Neural cell (in vitro differentiated cells): ENCODE measurements around the gene TRIM32. TPM values are rescaled to one million over a fixed set of nuclear protein-coding genes. Genes with fewer than 3 reads are reported as not detected.

Experiments used
- H2AFZ ChIP-seq: fragments of 200-600, 300-800 bp; sonication (generic), shearing (Covaris generic); 2 replicates; pipeline ENCODE4 v1.6.0; 2014; ENCODE audit warnings: low read depth, mild to moderate bottlenecking, antibody characterized with exemption, low read length, moderate library complexity
- H3F3A ChIP-seq: fragments of 200-600 bp; shearing (Covaris generic); 2 replicates; pipeline ENCODE4 v1.6.1; 2016; ENCODE audit warnings: mild to moderate bottlenecking, moderate library complexity, mixed read lengths, antibody characterized with exemption, low read length; ENCODE audit not compliant: insufficient read depth, poor library complexity, severe bottlenecking
- H3K27ac ChIP-seq: fragments of 200-600, 300-800 bp; sonication (generic), shearing (Covaris generic); 2 replicates; pipeline ENCODE4 v1.5.1; 2014; ENCODE audit warnings: mild to moderate bottlenecking, low read length, moderate library complexity
- H3K27me3 ChIP-seq: fragments of 300-800, 200-600 bp; sonication (generic), shearing (Covaris generic); 2 replicates; pipeline ENCODE4 v1.6.0; 2014; ENCODE audit warnings: mild to moderate bottlenecking, low read depth, low read length, moderate library complexity; ENCODE audit not compliant: insufficient read depth
- H3K36me3 ChIP-seq: fragments of 300-800, 200-600 bp; sonication (generic), shearing (Covaris generic); 2 replicates; pipeline ENCODE4 v1.5.1; 2014; ENCODE audit warnings: mild to moderate bottlenecking, antibody characterized with exemption, low read length, moderate library complexity; ENCODE audit not compliant: insufficient read depth
- H3K4me2 ChIP-seq: fragments of 300-800, 200-600 bp; sonication (generic), shearing (Covaris generic); 2 replicates; pipeline ENCODE4 v1.6.0; 2014; ENCODE audit warnings: mild to moderate bottlenecking, low read length
- H3K4me3 ChIP-seq: fragments of 300-800, 200-600 bp; sonication (generic), shearing (Covaris generic); 2 replicates; pipeline ENCODE4 v1.5.1; 2014; ENCODE audit warnings: mild to moderate bottlenecking, low read length, moderate library complexity
- H3K79me2 ChIP-seq: fragments of 200-600 bp; shearing (Covaris generic); replicated peaks from 2 replicates; pipeline ENCODE4 v1.6.0; 2014; ENCODE audit warnings: mild to moderate bottlenecking, low read length, moderate library complexity; ENCODE audit not compliant: insufficient read depth
- H3K9ac ChIP-seq: fragments of 300-800, 200-600 bp; sonication (generic), shearing (Covaris generic); 2 replicates; pipeline ENCODE4 v1.6.1; 2016; ENCODE audit warnings: mild to moderate bottlenecking, low read length, mixed read lengths
- H3K9me2 ChIP-seq: fragments of 200-600 bp; shearing (Covaris generic); 2 replicates; pipeline ENCODE4 v1.6.1; 2016; ENCODE audit warnings: mild to moderate bottlenecking, low read length, mixed read lengths; ENCODE audit not compliant: insufficient read depth
- H3K9me3 ChIP-seq: fragments of 200-600, 300-800 bp; sonication (generic), shearing (Covaris generic); 2 replicates; pipeline ENCODE4 v1.6.1; 2016; ENCODE audit warnings: mild to moderate bottlenecking, mixed run types, low read length, moderate library complexity, mixed read lengths
- H4K20me1 ChIP-seq: fragments of 200-600 bp; shearing (Covaris generic); 2 replicates; pipeline ENCODE4 v1.6.1; 2016; ENCODE audit warnings: mild to moderate bottlenecking, mixed run types; ENCODE audit not compliant: insufficient read depth
- EP300 ChIP-seq: fragments of 450-650 bp; conservative IDR thresholded peaks from 2 replicates; pipeline ENCODE4 v1.6.1; 2014; ENCODE audit warnings: antibody characterized with exemption, mild to moderate bottlenecking, moderate library complexity; ENCODE audit not compliant: poor library complexity, severe bottlenecking
- EZH2 ChIP-seq: fragments of 200-600, 300-800 bp; shearing (Covaris generic), sonication (generic); IDR thresholded peaks from 2 replicates; pipeline ENCODE4 v1.6.1; 2014; ENCODE audit warnings: antibody characterized with exemption, low read length, borderline replicate concordance, mild to moderate bottlenecking; ENCODE audit not compliant: insufficient read depth, poor library complexity, severe bottlenecking
- MXI1 ChIP-seq: fragments of 450-650 bp; conservative IDR thresholded peaks from 2 replicates; pipeline ENCODE4 v1.6.1; 2014; ENCODE audit warnings: antibody characterized with exemption, mild to moderate bottlenecking; ENCODE audit not compliant: poor library complexity, severe bottlenecking
- POLR2AphosphoS5 ChIP-seq: IDR thresholded peaks from 2 replicates; pipeline ENCODE4 v1.6.1; 2012
- RAD21 ChIP-seq: fragments of 450-650 bp; conservative IDR thresholded peaks from 2 replicates; pipeline ENCODE4 v1.6.1; 2014; ENCODE audit warnings: antibody characterized with exemption, mild to moderate bottlenecking, moderate library complexity
- REST ChIP-seq: IDR thresholded peaks from 2 replicates; pipeline ENCODE4 v1.6.1; 2012; ENCODE audit warnings: borderline replicate concordance
- SMC3 ChIP-seq: fragments of 450-650 bp; conservative IDR thresholded peaks from 2 replicates; pipeline ENCODE4 v1.6.1; 2014; ENCODE audit warnings: antibody characterized with exemption, mild to moderate bottlenecking, moderate library complexity; ENCODE audit not compliant: poor library complexity
- TAF1 ChIP-seq: IDR thresholded peaks from 2 replicates; pipeline ENCODE4 v1.6.1; 2012; ENCODE audit warnings: low read depth
- polyA plus RNA-seq: library from polyadenylated mRNA; depleted of rRNA; stranded (reverse); fragments of >200 nt; gene quantifications from 2 replicates; pipeline ENCODE4 v1.2.3, GENCODE V29; 2014
- TF ChIP-seq, protein P1 (sequence below): fragments of 450-650 bp; IDR thresholded peaks from 2 replicates; pipeline ENCODE4 v1.5.1; 2014; ENCODE audit warnings: antibody characterized with exemption, mild to moderate bottlenecking, moderate library complexity; ENCODE audit not compliant: poor library complexity, severe bottlenecking

The TRIM32 gene
- polyA plus RNA-seq, 1 donor from 2014 or later = 9.1 TPM

DNA sequence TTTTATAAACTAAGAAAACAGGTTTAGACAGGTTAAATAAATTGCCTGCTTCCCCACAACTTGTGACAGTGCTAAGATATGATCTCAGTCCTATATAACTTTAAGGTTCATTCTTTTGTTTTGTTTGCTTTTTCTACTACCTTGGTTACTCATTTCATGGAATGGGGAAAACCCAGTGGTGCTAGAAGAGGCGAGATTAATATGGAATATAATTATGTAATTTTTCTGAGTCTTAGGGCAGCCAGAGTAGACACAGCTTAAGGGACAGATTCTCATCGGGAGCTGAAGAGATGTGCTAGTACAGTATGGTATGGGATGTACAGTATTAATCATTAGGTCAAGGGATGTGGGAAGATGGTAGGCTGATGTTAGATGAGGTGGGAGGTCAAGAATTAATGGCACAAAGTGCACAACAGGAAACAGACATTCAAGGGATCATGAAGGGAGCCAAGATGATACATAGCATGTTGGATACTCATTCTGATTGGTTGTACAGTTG is 6.2 kb downstream of the TRIM32 start:
- Histone ChIP-seq H3K9me3 (no peaks in the 10 kb centered on the region), H4K20me1 (no peaks in the 10 kb centered on the region), H3K9me2 (no peaks in the 10 kb centered on the region), H3K36me3 (no peaks in the 10 kb centered on the region), H3F3A (no peaks in the 10 kb centered on the region), H3K9ac (no peak overlapping the region), H3K4me2 (no peak overlapping the region), H3K27ac (no peak overlapping the region), H2AFZ (no peak overlapping the region), H3K4me3 (no peak overlapping the region), H3K27me3 (no peaks in the 10 kb centered on the region), H3K79me2 (peaks cover 14% of the 10 kb centered on the region)
- TF ChIP-seq REST (no peak), EZH2 (no peak), TAF1 (no peak), SMC3 (no peak), RAD21 (no peak), MXI1 (no peak), POLR2AphosphoS5 (no peak), EP300 (no peak)
- TF ChIP-seq, protein P1, sequence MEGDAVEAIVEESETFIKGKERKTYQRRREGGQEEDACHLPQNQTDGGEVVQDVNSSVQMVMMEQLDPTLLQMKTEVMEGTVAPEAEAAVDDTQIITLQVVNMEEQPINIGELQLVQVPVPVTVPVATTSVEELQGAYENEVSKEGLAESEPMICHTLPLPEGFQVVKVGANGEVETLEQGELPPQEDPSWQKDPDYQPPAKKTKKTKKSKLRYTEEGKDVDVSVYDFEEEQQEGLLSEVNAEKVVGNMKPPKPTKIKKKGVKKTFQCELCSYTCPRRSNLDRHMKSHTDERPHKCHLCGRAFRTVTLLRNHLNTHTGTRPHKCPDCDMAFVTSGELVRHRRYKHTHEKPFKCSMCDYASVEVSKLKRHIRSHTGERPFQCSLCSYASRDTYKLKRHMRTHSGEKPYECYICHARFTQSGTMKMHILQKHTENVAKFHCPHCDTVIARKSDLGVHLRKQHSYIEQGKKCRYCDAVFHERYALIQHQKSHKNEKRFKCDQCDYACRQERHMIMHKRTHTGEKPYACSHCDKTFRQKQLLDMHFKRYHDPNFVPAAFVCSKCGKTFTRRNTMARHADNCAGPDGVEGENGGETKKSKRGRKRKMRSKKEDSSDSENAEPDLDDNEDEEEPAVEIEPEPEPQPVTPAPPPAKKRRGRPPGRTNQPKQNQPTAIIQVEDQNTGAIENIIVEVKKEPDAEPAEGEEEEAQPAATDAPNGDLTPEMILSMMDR = no peak

DNA sequence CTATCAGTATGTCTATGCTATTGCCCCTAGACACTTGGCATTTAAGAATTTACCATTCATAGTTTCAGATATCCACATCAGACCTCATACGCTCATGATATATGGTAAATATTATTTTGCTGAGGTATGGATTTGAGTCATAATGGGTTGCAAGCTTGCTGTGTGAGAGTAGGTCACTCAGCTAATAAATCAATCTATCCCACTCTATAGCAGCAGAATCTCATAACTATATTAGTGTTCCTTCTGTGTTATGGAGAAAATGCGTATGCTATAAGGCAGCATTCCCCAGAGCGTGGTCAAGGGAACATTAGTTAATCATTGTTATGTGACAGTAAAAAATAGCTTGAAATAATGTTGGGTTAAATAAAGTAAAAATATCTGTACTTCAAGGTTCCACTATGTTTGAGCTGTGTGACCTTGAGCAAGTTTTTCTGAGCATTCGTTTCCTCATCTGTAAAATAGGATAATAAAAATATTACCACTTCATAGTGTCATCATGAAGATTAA is 7.7 kb downstream of the TRIM32 start:
- H2AFZ ChIP-seq = no peak overlapping the region
- H3K36me3 ChIP-seq = peaks cover 15% of the 10 kb centered on the region
- H3K4me2 ChIP-seq = no peak overlapping the region
- no peak overlapping the region for H3K27ac ChIP-seq
- peaks cover 3% of the 10 kb centered on the region for H3K79me2 ChIP-seq
- no peak overlapping the region for H3K9ac ChIP-seq
- no peaks in the 10 kb centered on the region for H4K20me1 ChIP-seq
- H3K9me2 ChIP-seq = no peaks in the 10 kb centered on the region
- no peaks in the 10 kb centered on the region for H3F3A ChIP-seq
- TF ChIP-seq POLR2AphosphoS5 (no peak), RAD21 (no peak), SMC3 (no peak), TAF1 (no peak), EP300 (no peak), EZH2 (no peak), REST (no peak), MXI1 (no peak)
- TF ChIP-seq, protein P1 = no peak
- H3K27me3 ChIP-seq = no peaks in the 10 kb centered on the region
- no peaks in the 10 kb centered on the region for H3K9me3 ChIP-seq
- no peak overlapping the region for H3K4me3 ChIP-seq
